GM12875 (cell line): ENCODE data around the gene LDLRAD3.

Experiments
- H3K4me3 ChIP-seq: one replicate; pipeline ENCODE4 v1.5.1; 2011; ENCODE audit warnings: low read depth, low read length, control low read depth
- TF ChIP-seq, protein P1 (sequence below): IDR thresholded peaks from 2 replicates; pipeline ENCODE4 v1.5.1; 2011; ENCODE audit warnings: low read depth, mild to moderate bottlenecking, control low read depth, inconsistent platforms, low read length, moderate library complexity, borderline replicate concordance; ENCODE audit not compliant: insufficient read depth

LDLRAD3 gene

DNA sequence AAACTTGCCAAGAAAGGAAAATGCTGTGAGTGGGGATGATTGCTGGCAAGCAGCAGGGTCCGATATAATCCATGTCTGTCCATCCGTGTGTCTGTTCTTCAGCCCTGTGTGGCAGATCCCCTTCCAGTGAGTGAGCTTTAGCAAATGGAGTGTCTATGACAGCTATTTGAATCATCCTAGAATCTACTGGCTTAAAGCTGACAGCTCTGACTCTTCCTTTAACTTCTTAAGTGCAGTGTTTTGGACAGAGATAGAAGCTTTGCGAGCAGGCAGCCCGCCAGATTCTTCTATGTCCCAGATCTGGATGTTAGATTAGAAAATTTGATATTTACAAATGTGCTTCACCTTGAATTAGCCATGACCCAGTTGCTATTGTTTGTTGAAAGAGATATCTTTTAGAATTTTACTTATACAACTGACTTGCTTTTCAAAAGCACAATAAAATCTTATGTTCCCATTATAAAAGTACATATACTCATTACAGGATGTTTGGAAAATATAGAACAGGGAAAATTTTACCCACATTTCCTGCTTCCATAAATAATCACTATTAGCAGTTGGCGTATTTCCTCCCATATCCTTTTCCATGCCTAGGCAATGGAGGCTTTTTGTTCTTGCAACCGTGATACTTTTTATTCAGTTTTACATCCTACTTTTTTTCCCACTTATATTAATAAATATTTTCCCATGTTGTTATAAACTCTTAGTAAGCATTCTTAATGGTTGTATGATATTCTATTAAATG, 220.8 kb downstream of the LDLRAD3 start:
- H3K4me3 ChIP-seq: no peak overlapping the region
- TF ChIP-seq, protein P1, sequence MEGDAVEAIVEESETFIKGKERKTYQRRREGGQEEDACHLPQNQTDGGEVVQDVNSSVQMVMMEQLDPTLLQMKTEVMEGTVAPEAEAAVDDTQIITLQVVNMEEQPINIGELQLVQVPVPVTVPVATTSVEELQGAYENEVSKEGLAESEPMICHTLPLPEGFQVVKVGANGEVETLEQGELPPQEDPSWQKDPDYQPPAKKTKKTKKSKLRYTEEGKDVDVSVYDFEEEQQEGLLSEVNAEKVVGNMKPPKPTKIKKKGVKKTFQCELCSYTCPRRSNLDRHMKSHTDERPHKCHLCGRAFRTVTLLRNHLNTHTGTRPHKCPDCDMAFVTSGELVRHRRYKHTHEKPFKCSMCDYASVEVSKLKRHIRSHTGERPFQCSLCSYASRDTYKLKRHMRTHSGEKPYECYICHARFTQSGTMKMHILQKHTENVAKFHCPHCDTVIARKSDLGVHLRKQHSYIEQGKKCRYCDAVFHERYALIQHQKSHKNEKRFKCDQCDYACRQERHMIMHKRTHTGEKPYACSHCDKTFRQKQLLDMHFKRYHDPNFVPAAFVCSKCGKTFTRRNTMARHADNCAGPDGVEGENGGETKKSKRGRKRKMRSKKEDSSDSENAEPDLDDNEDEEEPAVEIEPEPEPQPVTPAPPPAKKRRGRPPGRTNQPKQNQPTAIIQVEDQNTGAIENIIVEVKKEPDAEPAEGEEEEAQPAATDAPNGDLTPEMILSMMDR: no peak

DNA sequence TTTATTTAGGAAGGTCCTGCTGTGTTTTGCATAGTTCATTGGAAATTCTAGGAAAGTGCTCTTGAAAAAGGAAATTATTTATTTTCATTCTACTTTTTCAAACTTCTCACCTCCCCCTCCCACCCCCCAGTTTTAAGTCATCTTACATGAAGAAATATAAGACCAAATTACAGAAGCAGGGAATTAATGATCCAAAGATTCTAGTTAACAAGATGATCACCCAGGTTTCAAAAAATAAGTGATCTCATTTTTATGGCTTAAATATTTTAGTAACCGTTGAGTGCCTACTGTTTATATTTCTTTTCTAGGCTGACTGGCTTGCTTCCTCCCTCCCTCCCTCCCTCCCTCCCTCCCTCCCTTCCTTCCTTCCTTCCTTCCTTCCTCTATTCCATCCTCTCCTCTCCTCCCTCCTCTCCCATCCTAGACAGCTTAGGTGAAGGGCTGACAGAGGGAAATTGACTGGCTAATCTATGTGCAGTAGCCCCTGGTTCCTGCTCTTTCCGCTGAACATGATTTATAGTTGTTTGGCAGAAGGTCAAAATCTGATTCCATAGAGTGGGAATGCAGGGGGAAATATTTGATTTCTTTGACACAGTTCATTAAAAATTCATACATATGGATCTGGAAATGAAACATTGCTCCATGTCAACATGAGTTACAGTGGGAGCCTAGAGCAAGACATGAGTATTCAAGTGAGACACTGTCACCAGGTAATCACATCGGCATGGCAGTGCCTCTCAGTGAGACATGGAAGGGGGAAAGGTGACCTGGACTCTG, 221.9 kb downstream of the LDLRAD3 start:
- H3K4me3 ChIP-seq: no peak overlapping the region
- TF ChIP-seq, protein P1: no peak

DNA sequence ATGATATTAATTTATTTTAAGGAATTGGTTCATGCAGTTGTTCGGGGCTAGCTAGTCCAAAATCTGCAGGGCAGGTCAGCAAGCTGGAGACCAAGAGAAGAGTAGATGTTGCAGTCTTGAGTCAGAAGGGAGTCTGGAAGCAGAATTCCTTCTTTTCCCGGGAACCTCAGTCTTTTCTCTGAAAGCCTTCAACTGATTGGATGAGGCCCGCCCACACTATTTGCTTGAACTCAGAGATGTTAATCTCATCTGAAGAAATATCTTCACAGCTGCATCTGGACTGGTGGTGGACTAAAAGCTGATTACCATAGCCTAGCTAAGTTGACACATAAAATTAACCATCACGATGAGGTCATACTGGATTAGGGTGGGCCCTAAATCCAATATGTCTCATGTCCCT, 223.2 kb downstream of the LDLRAD3 start:
- H3K4me3 ChIP-seq: no peak overlapping the region
- TF ChIP-seq, protein P1: no peak

DNA sequence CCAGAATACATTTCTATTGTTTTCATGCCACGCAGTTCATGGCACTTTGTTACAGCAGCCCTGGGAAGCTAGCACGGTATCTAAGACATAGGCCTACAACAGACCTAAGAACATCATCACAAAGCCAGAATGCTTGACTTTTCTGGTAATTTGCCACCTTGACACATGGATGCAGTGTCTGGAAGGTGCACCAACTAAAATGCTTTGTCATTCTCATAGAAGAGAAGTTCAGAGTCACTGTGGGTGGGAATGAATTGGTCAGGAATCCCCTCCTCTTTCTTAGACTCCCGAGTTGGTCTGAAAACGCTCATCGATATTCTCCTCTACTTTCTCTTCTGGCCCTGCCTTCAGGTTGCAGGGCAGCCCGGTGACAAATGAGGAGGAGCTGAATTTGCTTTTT, 223.9 kb downstream of the LDLRAD3 start:
- TF ChIP-seq, protein P1: no peak
- H3K4me3 ChIP-seq: no peak overlapping the region

DNA sequence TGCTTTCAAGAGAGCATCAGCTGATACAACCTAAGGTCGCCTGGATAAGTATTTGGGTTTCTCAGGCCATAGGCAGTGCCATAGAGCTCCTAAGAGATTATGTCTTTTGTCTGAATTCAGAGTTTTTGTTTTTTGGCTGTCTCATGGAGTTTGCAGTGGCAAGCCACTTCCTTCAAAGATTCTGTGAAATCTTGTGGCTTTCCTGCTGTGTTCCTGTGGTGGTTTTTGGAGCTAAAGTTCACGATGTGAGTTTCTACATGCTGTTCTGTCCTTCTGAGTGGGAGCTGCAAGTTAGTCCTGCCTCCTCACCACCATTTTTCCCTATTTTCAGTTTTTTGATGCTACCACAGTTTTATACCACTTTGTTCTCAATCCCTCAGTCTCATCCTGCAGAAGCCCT, 234.0 kb downstream of the LDLRAD3 start:
- TF ChIP-seq, protein P1: no peak
- H3K4me3 ChIP-seq: no peak overlapping the region

DNA sequence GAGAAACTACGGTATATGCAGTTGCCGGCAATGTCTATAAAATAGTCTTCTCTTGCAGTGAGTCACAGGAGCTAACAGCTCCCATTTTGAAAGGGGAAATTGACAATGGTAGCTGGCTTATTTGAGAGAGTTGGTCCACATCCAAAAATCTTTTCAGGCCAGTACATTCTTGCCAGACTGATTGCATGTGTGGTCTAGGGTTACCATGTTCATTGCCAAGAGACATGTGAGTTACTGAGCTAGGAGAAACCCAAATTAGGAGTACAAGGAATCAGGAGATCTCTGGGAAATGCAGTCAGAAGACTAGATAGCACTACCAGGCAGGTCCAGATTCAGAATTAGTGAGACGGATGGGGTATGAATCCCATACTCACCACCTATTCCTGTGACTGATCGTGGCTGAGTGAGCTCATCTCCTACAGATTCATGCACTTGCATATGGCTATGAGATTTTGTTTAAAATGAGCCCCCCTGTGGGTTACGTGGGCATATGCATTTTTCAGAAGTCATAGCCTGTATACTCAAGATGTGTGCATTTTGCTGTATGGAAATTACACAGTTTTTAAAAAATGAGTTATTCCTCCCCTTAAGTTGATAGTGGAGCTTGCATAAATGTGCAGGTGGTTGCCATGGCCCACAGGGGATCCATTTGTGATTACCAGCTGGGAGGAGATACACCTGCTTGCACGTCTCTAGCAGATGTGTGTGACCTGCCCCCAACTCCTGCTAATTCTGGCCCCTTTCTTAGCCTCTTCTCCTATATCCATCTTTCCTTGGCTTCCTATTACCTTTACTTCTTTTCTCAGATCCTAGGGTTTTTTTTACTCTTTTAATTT, 242.7 kb downstream of the LDLRAD3 start:
- H3K4me3 ChIP-seq: no peak overlapping the region
- TF ChIP-seq, protein P1: no peak
